Measurements from ENCODE around the gene NDST4. TPM values are rescaled to one million over a fixed set of nuclear protein-coding genes. Genes with fewer than 3 reads are reported as not detected.

The NDST4 gene
- total RNA-seq, 4 donors from 2014 or later = not detected

GRCh38 chr4:114866901-114867670, 246.3 kb downstream of the NDST4 start:
- Histone ChIP-seq H3K36me3 (no peaks in the 10 kb centered on the region), H3K4me3 (no peak overlapping the region), H3K9me3 (no peaks in the 10 kb centered on the region), H3K27me3 (no peaks in the 10 kb centered on the region), H3K27ac (no peak overlapping the region), H3K4me1 (no peaks in the 10 kb centered on the region)
- WGBS, 2 donors (ENCODE audit: low coverage in 1 of 2) = 0 to 18% methylated on average over 2 of the region's 2 CpGs
- no peak for ATAC-seq
- TF ChIP-seq CTCF (IDR thresholded peaks at IDR 0.05) = no peak
- TF ChIP-seq POLR2AphosphoS5 (IDR thresholded peaks at IDR 0.05) = no peak
- TF ChIP-seq POLR2A (IDR thresholded peaks at IDR 0.05) = no peak
- no peak for TF ChIP-seq EP300 (IDR thresholded peaks at IDR 0.05)

- Histone ChIP-seq H3K27me3 (no peaks in the 10 kb centered on the region), H3K27ac (no peak overlapping the region), H3K36me3 (no peaks in the 10 kb centered on the region), H3K4me1 (no peaks in the 10 kb centered on the region), H3K9me3 (no peaks in the 10 kb centered on the region), H3K4me3 (no peak overlapping the region)
- ATAC-seq = no peak
- WGBS, 2 donors (ENCODE audit: low coverage in 1 of 2) = 47 to 75% methylated on average over 2 of the region's 2 CpGs
- TF ChIP-seq POLR2A (IDR thresholded peaks at IDR 0.05) = no peak
- TF ChIP-seq EP300 (IDR thresholded peaks at IDR 0.05) = no peak
- TF ChIP-seq CTCF (IDR thresholded peaks at IDR 0.05) = no peak
- TF ChIP-seq POLR2AphosphoS5 (IDR thresholded peaks at IDR 0.05) = no peak
Measured at GRCh38 chr4:114864060-114864459, 249.4 kb downstream of the NDST4 start.

- Histone ChIP-seq H3K27ac (no peak overlapping the region), H3K9me3 (no peaks in the 10 kb centered on the region), H3K27me3 (no peaks in the 10 kb centered on the region), H3K36me3 (no peaks in the 10 kb centered on the region), H3K4me1 (no peaks in the 10 kb centered on the region), H3K4me3 (no peak overlapping the region)
- no peak for TF ChIP-seq CTCF (IDR thresholded peaks at IDR 0.05)
- no peak for TF ChIP-seq EP300 (IDR thresholded peaks at IDR 0.05)
- TF ChIP-seq POLR2AphosphoS5 (IDR thresholded peaks at IDR 0.05) = no peak
- no peak for TF ChIP-seq POLR2A (IDR thresholded peaks at IDR 0.05)
- ATAC-seq = no peak
- WGBS, 2 donors (ENCODE audit: low coverage in 1 of 2) = 78 to 82% methylated on average over 1 of the region's 1 CpG
Measured at GRCh38 chr4:114860786-114861185, 252.6 kb downstream of the NDST4 start.

- Histone ChIP-seq H3K4me3 (no peak overlapping the region), H3K4me1 (no peaks in the 10 kb centered on the region), H3K27me3 (no peaks in the 10 kb centered on the region), H3K36me3 (no peaks in the 10 kb centered on the region), H3K9me3 (no peaks in the 10 kb centered on the region), H3K27ac (no peak overlapping the region)
- WGBS, 2 donors (ENCODE audit: low coverage in 1 of 2) = 55 to 56% methylated on average over 1 of the region's 1 CpG
- ATAC-seq = no peak
- no peak for TF ChIP-seq POLR2AphosphoS5 (IDR thresholded peaks at IDR 0.05)
- no peak for TF ChIP-seq CTCF (IDR thresholded peaks at IDR 0.05)
- no peak for TF ChIP-seq POLR2A (IDR thresholded peaks at IDR 0.05)
- TF ChIP-seq EP300 (IDR thresholded peaks at IDR 0.05) = no peak
Measured at GRCh38 chr4:114857831-114858230, 255.6 kb downstream of the NDST4 start.

GRCh38 chr4:114839986-114840385, 273.4 kb downstream of the NDST4 start:
- Histone ChIP-seq H3K4me1 (no peaks in the 10 kb centered on the region), H3K4me3 (no peak overlapping the region), H3K27ac (no peak overlapping the region), H3K27me3 (no peaks in the 10 kb centered on the region), H3K36me3 (no peaks in the 10 kb centered on the region), H3K9me3 (no peaks in the 10 kb centered on the region)
- no peak for ATAC-seq
- TF ChIP-seq CTCF (IDR thresholded peaks at IDR 0.05) = no peak
- TF ChIP-seq POLR2A (IDR thresholded peaks at IDR 0.05) = no peak
- TF ChIP-seq EP300 (IDR thresholded peaks at IDR 0.05) = no peak
- TF ChIP-seq POLR2AphosphoS5 (IDR thresholded peaks at IDR 0.05) = no peak
- whole genome bisulfite sequencing, 2 donors (ENCODE audit: low coverage in 1 of 2) = 73% methylated on average over 1 of the region's 1 CpG; no CpG with 5 or more reads in 1 of the 2 donors
